ENCODE measurements around the gene MORC3.
A peak's percentile ranks its signal among the peaks of the same experiment; 100 is the strongest.
"Not testable (repeated sequence)": the region's sequence is repeated elsewhere in the genome, so short reads cannot be mapped to it uniquely, and the experiment has no call there.

The MORC3 gene

GRCh38 chr21:36386031-36386642, 66.1 kb downstream of the MORC3 start:
- DNase-seq (ENCODE audit: low spot score) = peak; percentile 16

- DNase-seq (ENCODE audit: low spot score) = no peak
Measured at GRCh38 chr21:36388096-36388495, 68.1 kb downstream of the MORC3 start.

GRCh38 chr21:36388835-36389234, 68.8 kb downstream of the MORC3 start:
- DNase-seq (ENCODE audit: low spot score) = peak; percentile 20

GRCh38 chr21:36391649-36392048, 71.7 kb downstream of the MORC3 start:
- not testable (repeated sequence) for DNase-seq (ENCODE audit: low spot score)

GRCh38 chr21:36395353-36396111, 75.5 kb downstream of the MORC3 start:
- no peak for DNase-seq (ENCODE audit: low spot score)

- DNase-seq (ENCODE audit: low spot score) = no peak
Measured at GRCh38 chr21:36396325-36396724, 76.3 kb downstream of the MORC3 start.

GRCh38 chr21:36396971-36397370, 77.0 kb downstream of the MORC3 start:
- no peak for DNase-seq (ENCODE audit: low spot score)

- DNase-seq (ENCODE audit: low spot score) = no peak
Measured at GRCh38 chr21:36397606-36398005, 77.6 kb downstream of the MORC3 start.

- not testable (repeated sequence) for DNase-seq (ENCODE audit: low spot score)
Measured at GRCh38 chr21:36399736-36400135, 79.7 kb downstream of the MORC3 start.

- no peak for DNase-seq (ENCODE audit: low spot score)
Measured at GRCh38 chr21:36400719-36401118, 80.7 kb downstream of the MORC3 start.

- no peak for DNase-seq (ENCODE audit: low spot score)
Measured at GRCh38 chr21:36402339-36402738, 82.3 kb downstream of the MORC3 start.

GRCh38 chr21:36403713-36404112, 83.7 kb downstream of the MORC3 start:
- no peak for DNase-seq (ENCODE audit: low spot score)

- no peak for DNase-seq (ENCODE audit: low spot score)
Measured at GRCh38 chr21:36408568-36408967, 88.6 kb downstream of the MORC3 start.

- no peak for DNase-seq (ENCODE audit: low spot score)
Measured at GRCh38 chr21:36411301-36411700, 91.3 kb downstream of the MORC3 start.

- no peak for DNase-seq (ENCODE audit: low spot score)
Measured at GRCh38 chr21:36412916-36413315, 92.9 kb downstream of the MORC3 start.

- no peak for DNase-seq (ENCODE audit: low spot score)
Measured at GRCh38 chr21:36415375-36415774, 95.4 kb downstream of the MORC3 start.

- DNase-seq (ENCODE audit: low spot score) = no peak
Measured at GRCh38 chr21:36419241-36419640, 99.2 kb downstream of the MORC3 start.

GRCh38 chr21:36419996-36420395, 100.0 kb downstream of the MORC3 start:
- DNase-seq (ENCODE audit: low spot score) = peak; percentile 91

GRCh38 chr21:36420571-36421339, 100.8 kb downstream of the MORC3 start:
- DNase-seq (ENCODE audit: low spot score) = no peak

GRCh38 chr21:36422279-36423098, 102.5 kb downstream of the MORC3 start:
- peak; percentile 81 for DNase-seq (ENCODE audit: low spot score)

- DNase-seq (ENCODE audit: low spot score) = no peak
Measured at GRCh38 chr21:36423771-36424433, 103.9 kb downstream of the MORC3 start.

- no peak for DNase-seq (ENCODE audit: low spot score)
Measured at GRCh38 chr21:36424592-36424991, 104.6 kb downstream of the MORC3 start.

Data from GM03348 (cell line).